ENCODE results near the gene PYROXD2. TPM values are rescaled to one million over a fixed set of nuclear protein-coding genes. Genes with fewer than 3 reads are reported as not detected.

The PYROXD2 gene
- polyA plus RNA-seq, 12 donors, result 8.1 to 24.8 (median 13.7) TPM; not detected in 2

- DNase-seq, result no peak
Observed at GRCh38 chr10:98436704-98437103, 21.7 kb upstream of the PYROXD2 start.

GRCh38 chr10:98435178-98435577 is 20.2 kb upstream of the PYROXD2 start:
- DNase-seq, result no peak

GRCh38 chr10:98433881-98434732 is 19.1 kb upstream of the PYROXD2 start:
- no peak for DNase-seq

GRCh38 chr10:98433371-98433770 is 18.4 kb upstream of the PYROXD2 start:
- DNase-seq, result no peak

- no peak for DNase-seq
Observed at GRCh38 chr10:98432330-98432729, 17.3 kb upstream of the PYROXD2 start.

- no peak for DNase-seq
Observed at GRCh38 chr10:98431016-98431415, 16.0 kb upstream of the PYROXD2 start.

- no peak for DNase-seq
Observed at GRCh38 chr10:98430427-98430826, 15.4 kb upstream of the PYROXD2 start.

GRCh38 chr10:98429320-98430072 is 14.5 kb upstream of the PYROXD2 start:
- DNase-seq, result no peak

GRCh38 chr10:98427011-98427515 is 12.1 kb upstream of the PYROXD2 start:
- no peak for DNase-seq

- no peak for DNase-seq
Observed at GRCh38 chr10:98425511-98426352, 10.8 kb upstream of the PYROXD2 start.

- no peak for DNase-seq
Observed at GRCh38 chr10:98424295-98425254, 9.6 kb upstream of the PYROXD2 start.

- DNase-seq, result no peak
Observed at GRCh38 chr10:98423691-98424120, 8.7 kb upstream of the PYROXD2 start.

GRCh38 chr10:98422182-98422581 is 7.2 kb upstream of the PYROXD2 start:
- no peak for DNase-seq

- DNase-seq, result no peak
Observed at GRCh38 chr10:98420786-98421185, 5.8 kb upstream of the PYROXD2 start.

GRCh38 chr10:98419469-98420261 is 4.7 kb upstream of the PYROXD2 start:
- no peak for DNase-seq

GRCh38 chr10:98418665-98419468 is 3.9 kb upstream of the PYROXD2 start:
- DNase-seq, result no peak

- no peak for DNase-seq
Observed at GRCh38 chr10:98417973-98418664, 3.1 kb upstream of the PYROXD2 start.

GRCh38 chr10:98417481-98417959 is 2.5 kb upstream of the PYROXD2 start:
- DNase-seq, result no peak

Data from muscle of arm (tissue), 12 donors.